T-helper 1 cell (primary cell): Measurements from ENCODE around the gene KPNA6.
A peak's percentile ranks its signal among the peaks of the same experiment; 100 is the strongest.

ENCODE experiments used
- DNase-seq, 5 donors: peaks; one replicate each; pipeline ENCODE4 v3.0.0-alpha.2; 2012 to 2020

KPNA6 gene

DNA sequence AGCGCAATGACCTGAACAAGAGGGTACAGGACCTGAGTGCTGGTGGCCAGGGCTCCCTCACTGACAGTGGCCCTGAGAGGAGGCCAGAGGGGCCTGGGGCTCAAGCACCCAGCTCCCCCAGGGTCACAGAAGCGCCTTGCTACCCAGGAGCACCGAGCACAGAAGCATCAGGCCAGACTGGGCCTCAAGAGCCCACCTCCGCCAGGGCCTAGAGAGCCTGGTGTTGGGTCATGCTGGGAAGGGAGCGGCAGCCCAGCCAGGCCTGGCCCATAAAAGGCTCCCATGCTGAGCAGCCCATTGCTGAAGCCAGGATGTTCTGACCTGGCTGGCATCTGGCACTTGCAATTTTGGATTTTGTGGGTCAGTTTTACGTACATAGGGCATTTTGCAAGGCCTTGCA lies 87.1 kb downstream of the KPNA6 start:
- DNase-seq = no peak

DNA sequence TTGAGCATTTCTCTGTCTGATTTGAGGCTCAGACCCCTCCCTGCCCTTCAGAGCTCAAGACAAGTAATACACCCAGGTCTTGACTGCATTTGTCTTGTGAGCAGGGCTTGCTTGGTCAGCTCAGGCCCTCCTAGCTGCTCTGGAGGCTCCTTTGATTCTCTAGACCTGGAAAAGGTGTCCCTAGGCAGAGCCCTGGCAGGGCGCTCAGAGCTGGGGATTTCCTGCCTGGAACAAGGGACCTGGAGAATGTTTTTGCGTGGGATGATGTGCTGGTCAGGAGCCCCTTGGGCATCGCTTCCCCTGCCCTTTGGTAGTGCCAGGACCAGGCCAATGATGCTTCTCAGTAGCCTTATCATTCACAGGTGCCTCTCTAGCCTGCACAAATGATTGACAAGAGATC lies 87.7 kb downstream of the KPNA6 start:
- no peak for DNase-seq

DNA sequence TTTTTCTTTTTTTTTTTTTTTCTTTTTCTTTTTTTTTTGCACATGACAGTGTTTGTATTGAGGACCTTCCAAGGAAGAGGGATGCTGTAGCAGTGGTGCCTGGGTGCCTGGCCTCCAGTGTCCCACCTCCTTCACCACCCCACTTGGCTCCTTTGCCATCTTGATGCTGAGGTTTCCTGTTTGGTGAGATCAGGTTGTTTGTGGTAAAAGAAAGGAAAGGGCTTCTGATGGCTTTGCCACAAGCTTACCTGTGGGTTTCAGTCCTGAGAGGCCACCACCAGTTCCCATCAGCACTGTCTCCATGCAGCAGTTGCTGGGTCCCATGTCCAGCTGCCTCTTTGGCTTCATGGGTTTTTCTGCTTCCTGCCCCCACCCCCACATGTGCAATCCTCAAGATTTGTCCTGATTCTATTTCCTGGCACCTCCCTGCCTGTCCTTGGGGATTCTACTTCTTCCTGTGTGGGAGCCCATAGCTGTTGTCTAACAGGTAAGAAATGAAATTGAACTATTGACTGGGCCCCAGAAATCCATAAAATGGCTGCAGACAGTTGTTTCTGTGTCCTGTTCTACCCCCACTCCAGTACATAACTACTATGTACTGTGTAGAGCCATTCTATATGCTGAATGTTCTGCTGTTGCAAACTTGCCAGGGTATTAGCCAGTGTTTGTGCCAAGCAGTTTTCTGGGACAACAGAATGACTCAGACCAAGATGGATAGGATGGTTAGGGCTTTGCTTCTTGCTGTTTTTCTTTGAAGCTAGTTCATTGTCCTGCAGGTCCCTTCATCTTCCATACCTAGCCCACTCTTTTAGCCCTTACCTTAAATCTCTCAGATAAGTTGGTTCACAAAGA lies 88.3 kb downstream of the KPNA6 start:
- DNase-seq = peak in 1 of 5 donors; percentile 44

GRCh38 chr1:32197074-32197473 lies 89.2 kb downstream of the KPNA6 start:
- no peak for DNase-seq

- DNase-seq = no peak
Measured at GRCh38 chr1:32197837-32198236, 90.0 kb downstream of the KPNA6 start.

DNA sequence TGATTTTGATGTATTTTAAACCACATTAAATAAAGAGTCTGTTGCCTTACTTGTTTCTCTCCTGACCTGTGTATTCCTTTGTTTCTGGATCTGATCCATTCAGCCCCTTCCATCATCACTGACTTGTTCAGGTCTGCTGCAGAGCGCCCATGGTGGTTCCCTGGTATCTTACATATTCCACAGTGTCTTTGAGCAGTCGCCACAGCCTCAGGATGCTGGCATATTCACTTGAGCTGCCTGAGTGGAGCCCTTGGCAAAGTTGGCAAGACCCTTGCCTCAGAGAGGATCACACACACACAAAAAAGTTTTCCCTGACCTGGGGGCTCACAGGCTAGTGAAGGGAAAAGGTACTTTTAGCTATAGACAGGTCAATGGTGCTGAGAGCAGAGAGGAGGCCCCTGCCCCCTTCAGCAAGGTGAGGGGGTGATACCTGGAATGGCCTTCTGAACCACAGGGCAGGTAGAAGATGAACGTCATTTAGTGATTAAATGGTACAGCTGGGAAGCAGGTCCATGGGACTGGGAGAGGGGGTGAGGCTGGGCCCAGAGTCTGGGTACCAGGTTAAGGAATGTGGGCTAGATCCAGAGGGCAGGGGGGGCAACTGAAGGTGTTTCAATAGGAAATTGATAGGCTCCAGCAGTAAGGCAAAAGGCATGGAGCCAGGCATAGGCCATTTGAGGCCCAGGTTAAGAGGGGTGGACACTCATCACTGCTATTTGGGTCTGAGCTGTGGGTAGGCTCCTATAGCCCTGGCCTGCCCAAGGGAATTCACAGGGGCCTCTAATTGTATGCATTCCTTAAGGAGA lies 90.6 kb downstream of the KPNA6 start:
- DNase-seq = no peak

GRCh38 chr1:32199043-32199716 lies 91.3 kb downstream of the KPNA6 start:
- no peak for DNase-seq

- DNase-seq = no peak
Measured at GRCh38 chr1:32199717-32200072, 91.8 kb downstream of the KPNA6 start.

DNA sequence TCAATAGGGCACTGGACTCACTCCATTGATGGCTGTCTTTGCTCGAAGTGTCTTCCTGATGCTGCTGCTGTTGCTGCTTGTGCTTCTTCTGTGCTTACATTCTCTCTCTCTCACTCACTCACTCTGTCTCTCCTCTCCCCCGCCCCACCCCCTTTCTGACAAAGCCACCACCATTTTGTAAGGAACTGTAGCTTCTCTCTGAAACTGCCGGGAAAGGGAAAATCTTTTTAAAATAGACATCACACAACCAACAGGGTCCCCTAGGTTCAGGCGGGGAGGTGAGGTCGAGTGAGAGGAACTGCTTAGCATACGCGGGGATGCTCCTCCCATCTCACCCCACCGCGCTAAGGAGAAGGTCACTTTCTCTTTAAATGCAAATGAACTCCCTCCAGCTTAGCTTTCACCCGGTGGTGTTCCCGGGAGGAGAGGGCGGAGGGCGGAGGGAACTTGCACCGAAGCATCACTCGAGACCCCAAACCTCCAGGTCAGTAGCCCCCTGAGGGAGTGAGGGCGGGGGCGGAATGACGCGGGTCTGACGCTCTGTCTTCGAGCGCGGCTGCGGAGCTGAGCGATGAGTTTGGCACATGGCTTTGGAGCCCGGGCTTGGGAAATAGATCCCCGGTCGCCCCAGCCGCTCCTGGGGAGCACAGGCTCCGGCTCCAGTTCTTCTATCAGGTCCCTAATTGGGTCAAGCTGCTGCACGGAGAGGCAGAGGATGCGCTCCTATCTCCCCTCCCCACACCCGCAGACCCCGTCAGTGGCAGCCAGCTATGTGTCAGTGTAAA lies 92.6 kb downstream of the KPNA6 start, which contains the start of gene CCDC28B:
Gene CCDC28B, plus strand, starts transcription at position 370 of the 785 bp plus-strand sequence. CDS start 1,341 bp downstream, outside the sequence.
- DNase-seq = peak in 4 of 5 donors; percentile 27 to 54 (median 42)

GRCh38 chr1:32201011-32201855 lies 93.4 kb downstream of the KPNA6 start:
- DNase-seq = peak; percentile 56 to 76 (median 65)

DNA sequence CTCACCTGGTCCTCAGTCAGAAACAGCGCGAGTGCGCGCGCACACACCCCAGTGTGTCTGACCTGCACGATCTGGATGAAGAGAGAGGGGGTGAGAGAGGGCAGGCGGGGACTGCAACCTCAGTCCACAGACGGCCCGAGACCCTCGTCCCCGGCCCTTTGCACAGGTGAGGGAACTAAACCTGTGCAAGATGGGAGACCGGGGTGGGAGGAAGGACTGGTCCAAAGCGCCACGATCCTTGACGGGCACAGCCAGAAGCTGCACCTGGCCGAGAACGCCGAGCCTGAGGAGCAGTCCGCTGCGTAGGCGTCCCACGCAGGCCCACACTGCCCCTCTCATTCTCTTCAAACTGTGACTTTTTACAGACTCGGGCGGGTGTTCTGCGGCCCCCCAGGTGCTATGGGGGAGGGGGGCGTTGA lies 97.1 kb downstream of the KPNA6 start:
- DNase-seq = no peak

DNA sequence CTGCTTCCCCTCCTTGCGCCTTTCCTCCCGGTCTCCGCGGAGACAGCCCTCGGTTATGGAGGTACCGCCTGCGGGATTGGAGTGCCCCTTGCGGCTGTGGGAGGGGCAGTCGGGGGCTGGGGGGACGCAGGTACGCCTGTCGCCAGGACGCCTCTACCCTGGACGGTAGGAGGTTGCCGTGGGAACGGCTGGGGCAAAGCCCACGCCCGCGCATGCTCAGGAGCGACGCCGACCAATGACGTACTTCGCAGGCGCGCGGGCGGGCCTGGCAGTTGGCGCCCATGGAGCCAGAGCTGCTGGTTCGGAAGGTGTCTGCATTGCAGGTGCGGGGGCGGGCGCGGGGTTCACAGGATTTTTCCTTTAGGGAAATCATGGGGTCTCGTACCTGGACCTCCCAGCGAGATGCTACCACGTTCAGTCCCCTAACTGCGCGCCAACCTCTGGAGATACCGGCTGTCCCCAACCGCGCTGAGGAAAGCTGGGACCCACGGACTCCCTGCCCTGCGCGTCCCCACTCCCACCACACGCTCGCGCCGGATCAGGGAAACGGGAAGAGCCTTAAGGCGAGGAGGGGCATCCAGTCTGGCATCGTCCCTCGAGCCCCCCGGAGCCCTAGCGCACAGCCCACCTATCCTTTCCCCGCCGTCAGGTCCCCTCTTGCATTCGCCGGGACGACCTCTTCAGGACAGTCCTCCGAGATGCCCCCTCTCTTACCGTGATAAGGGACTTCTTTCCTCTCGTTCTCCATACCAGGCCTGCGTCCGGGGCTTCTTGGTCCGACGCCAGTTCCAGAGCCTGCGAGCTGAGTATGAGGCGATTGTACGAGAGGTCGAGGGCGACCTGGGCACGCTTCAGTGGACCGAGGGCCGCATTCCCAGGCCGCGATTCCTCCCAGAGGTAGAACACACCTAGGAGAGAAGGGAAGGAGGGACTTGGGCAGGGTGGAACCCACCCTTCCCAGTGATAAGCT lies 97.8 kb downstream of the KPNA6 start, which contains the start of gene IQCC:
Gene IQCC, plus strand, starts transcription at position 271 of the 970 bp plus-strand sequence. Its CDS starts 11 bp downstream, at position 282.
- peak; percentile 76 to 86 (median 82) for DNase-seq

- DNase-seq = no peak
Measured at GRCh38 chr1:32208469-32208868, 100.6 kb downstream of the KPNA6 start.

GRCh38 chr1:32208891-32209328 lies 101.1 kb downstream of the KPNA6 start, which contains the start of gene DCDC2B:
Gene DCDC2B (plus strand): TSS chr1:32209089. CDS start chr1:32209094, 5 bp downstream.
- DNase-seq = no peak

DNA sequence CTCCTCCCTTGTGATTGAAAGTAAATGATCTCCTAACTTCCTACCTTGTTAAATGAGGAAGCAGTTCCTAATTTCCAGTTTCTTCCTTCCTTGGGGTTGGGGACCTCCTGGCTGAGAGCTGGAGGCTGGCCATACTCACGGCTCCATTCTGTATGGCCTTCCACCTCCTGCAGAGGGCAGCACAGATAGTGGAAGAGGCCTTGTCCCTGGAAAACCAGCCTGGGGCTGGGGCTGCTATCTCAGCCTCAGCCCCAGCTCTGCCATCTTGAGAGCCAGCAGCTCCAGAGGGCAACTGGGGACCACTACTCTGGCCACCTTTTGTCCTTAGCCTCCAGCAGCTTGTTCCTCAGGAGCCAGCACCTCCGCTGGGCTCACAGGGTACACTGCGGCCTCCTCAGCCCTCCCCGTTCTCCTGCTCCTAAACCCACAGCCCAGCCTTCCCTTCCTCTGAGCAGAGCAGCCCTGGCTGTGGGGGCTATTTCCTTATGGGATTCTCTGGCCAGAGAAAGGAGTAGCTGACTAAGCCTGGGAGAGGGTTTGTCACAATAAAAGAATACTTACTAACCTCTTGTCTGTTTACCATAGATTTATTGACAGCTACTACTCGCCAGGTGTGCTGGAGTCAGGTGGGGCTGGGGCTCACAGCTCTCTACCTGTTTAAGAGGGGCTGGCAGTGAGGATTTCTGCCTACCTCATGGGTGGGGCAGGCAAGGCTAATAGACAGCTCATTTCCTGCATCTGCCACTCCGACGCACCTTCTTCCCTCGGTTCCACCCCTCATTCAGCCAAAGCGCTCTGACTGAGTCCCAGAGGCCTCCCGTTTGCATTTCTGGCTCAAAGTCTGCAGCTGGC lies 108.0 kb downstream of the KPNA6 start:
- DNase-seq = peak in 4 of 5 donors; percentile 29 to 64 (median 44)

- no peak for DNase-seq
Measured at GRCh38 chr1:32216566-32216965, 108.7 kb downstream of the KPNA6 start.

- DNase-seq = no peak
Measured at GRCh38 chr1:32219022-32219421, 111.2 kb downstream of the KPNA6 start.

DNA sequence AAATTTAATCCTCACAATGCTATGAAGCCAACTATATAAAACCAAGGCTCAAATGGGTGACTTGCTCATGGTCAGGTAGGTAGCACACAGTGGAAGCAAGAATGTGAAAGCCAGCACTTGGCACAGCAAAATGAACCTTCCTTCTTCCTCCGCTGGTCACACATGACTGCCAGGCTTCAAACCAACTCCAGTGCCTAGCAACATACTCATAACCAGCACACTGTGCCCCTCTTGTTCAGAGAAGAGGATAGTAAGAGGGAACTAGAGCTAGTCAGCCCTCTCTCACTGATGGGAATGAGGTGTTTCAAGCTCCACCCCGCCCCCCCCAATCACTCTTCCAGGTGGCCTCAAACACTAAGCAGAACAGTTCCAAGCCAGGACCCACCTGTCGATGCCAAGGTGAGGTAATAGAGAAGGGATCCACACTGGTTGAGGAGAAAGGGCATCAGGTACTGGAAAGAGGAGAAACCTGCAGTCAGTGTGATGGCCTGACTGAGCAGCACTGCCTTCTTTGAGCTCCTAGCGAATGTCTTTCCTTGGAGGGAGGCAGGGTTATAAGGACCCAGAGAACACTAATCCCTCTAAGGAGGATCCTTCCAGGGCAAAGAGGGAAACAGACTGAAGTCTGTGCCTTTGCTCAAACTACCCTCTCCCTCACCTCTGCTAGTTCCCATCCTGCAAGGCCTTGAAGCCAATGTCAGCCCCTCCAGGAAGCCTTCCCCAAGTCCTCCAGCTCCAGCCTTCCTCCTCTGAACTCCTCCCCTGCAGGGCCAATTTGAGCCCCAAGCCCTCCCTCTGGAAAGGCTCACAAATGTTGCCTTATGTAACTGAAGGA lies 113.1 kb downstream of the KPNA6 start:
- no peak for DNase-seq
